ENCODE results near the gene LAMA3. TPM values are rescaled to one million over a fixed set of nuclear protein-coding genes. Genes with fewer than 3 reads are reported as not detected.

LAMA3 gene
- total RNA-seq, 1 donor: 5.2 TPM

- DNase-seq (ENCODE audit: low read depth): no peak
- H3K4me3 ChIP-seq (ENCODE audit: low read depth, low read length): no peak overlapping the region
- TF ChIP-seq CTCF (IDR thresholded peaks at IDR 0.05; ENCODE audit: insufficient read depth, low read depth, low read length): no peak
Measured at GRCh38 chr18:23763343-23763742, 74.1 kb downstream of the LAMA3 start.

GRCh38 chr18:23765931-23766330, 76.7 kb downstream of the LAMA3 start:
- DNase-seq (ENCODE audit: low read depth): no peak
- no peak overlapping the region for H3K4me3 ChIP-seq (ENCODE audit: low read depth, low read length)
- TF ChIP-seq CTCF (IDR thresholded peaks at IDR 0.05; ENCODE audit: insufficient read depth, low read depth, low read length): no peak

- TF ChIP-seq CTCF (IDR thresholded peaks at IDR 0.05; ENCODE audit: insufficient read depth, low read depth, low read length): no peak
- no peak overlapping the region for H3K4me3 ChIP-seq (ENCODE audit: low read depth, low read length)
- DNase-seq (ENCODE audit: low read depth): no peak
Measured at GRCh38 chr18:23772327-23773024, 83.2 kb downstream of the LAMA3 start.

- TF ChIP-seq CTCF (IDR thresholded peaks at IDR 0.05; ENCODE audit: insufficient read depth, low read depth, low read length): no peak
- DNase-seq (ENCODE audit: low read depth): no peak
Measured at GRCh38 chr18:23776306-23776705, 87.1 kb downstream of the LAMA3 start.

GRCh38 chr18:23778828-23779227, 89.6 kb downstream of the LAMA3 start:
- DNase-seq (ENCODE audit: low read depth): no peak
- no peak for TF ChIP-seq CTCF (IDR thresholded peaks at IDR 0.05; ENCODE audit: insufficient read depth, low read depth, low read length)

More at GRCh38 chr18:23776306-23776705, 87.1 kb downstream of the LAMA3 start:
- H3K4me3 ChIP-seq (ENCODE audit: low read depth, low read length): no peak overlapping the region

GRCh38 chr18:23779696-23780303, 90.5 kb downstream of the LAMA3 start:
- DNase-seq (ENCODE audit: low read depth): peak; percentile 40
- no peak for TF ChIP-seq CTCF (IDR thresholded peaks at IDR 0.05; ENCODE audit: insufficient read depth, low read depth, low read length)
- H3K4me3 ChIP-seq (ENCODE audit: low read depth, low read length): no peak overlapping the region

More at GRCh38 chr18:23778828-23779227, 89.6 kb downstream of the LAMA3 start:
- H3K4me3 ChIP-seq (ENCODE audit: low read depth, low read length): no peak overlapping the region
